Measurements from ENCODE around the gene QSER1.

- no peak for TF ChIP-seq CTCF (IDR thresholded peaks at IDR 0.05)
- no peak for TF ChIP-seq POLR2A (IDR thresholded peaks at IDR 0.05)
- no peak for TF ChIP-seq POLR2AphosphoS5 (IDR thresholded peaks at IDR 0.05)
- no peak for TF ChIP-seq EP300 (IDR thresholded peaks at IDR 0.05)
These were observed 48.3 kb downstream of the QSER1 start for GRCh38 chr11:32940865-32941264.
